Stimulated activated CD4-positive, alpha-beta T cell treated with anti-CD3 and anti-CD28 coated beads, Interleukin-4, amount 100 ng/mL, for 4 hours (primary cell): Measurements from ENCODE around the gene BCL2A1.
"Not testable (repeated sequence)": the region's sequence is repeated elsewhere in the genome, so short reads cannot be mapped to it uniquely, and the experiment has no call there.

Experiments
- DNase-seq, 2 experiments: peaks; one replicate each; pipeline ENCODE4 v3.0.0-alpha.2; 2020

BCL2A1 gene

GRCh38 chr15:79919749-79920511 lies 51.1 kb downstream of the BCL2A1 start:
- no peak for DNase-seq

- DNase-seq = no peak
Observed at GRCh38 chr15:79919090-79919748, 51.8 kb downstream of the BCL2A1 start.

GRCh38 chr15:79918278-79918677 lies 52.7 kb downstream of the BCL2A1 start:
- DNase-seq = no peak

- DNase-seq = no peak
Observed at GRCh38 chr15:79916502-79917132, 54.4 kb downstream of the BCL2A1 start.

- DNase-seq = not testable (repeated sequence)
Observed at GRCh38 chr15:79915776-79916501, 55.1 kb downstream of the BCL2A1 start.

GRCh38 chr15:79914728-79915127 lies 56.3 kb downstream of the BCL2A1 start:
- no peak for DNase-seq
